Kidney epithelial cell (primary cell): ENCODE measurements around the gene CORO2B. TPM values are rescaled to one million over a fixed set of nuclear protein-coding genes. Genes with fewer than 3 reads are reported as not detected.

Experiments
- DNase-seq: peaks from one replicate; pipeline ENCODE4 v3.0.0-alpha.2; 2010; ENCODE audit warnings: low read depth
- H3K27me3 ChIP-seq: 2 replicates; pipeline ENCODE4 v1.6.0; 2011; ENCODE audit warnings: low read length; ENCODE audit not compliant: control insufficient read depth, insufficient read depth
- H3K36me3 ChIP-seq: 2 replicates; pipeline ENCODE4 v1.5.1; 2011; ENCODE audit warnings: low read length; ENCODE audit not compliant: control insufficient read depth, insufficient read depth
- H3K4me3 ChIP-seq: 2 replicates; pipeline ENCODE4 v1.5.1; 2011; ENCODE audit warnings: low read depth, mild to moderate bottlenecking, control low read depth, low read length
- CTCF ChIP-seq: IDR thresholded peaks from 2 replicates; pipeline ENCODE4 v1.5.1; 2011; ENCODE audit warnings: mild to moderate bottlenecking, moderate library complexity, low read length, control low read depth, inconsistent platforms; ENCODE audit not compliant: insufficient read depth, poor library complexity, severe bottlenecking
- total RNA-seq: library from RNA; depleted of rRNA; stranded (reverse); fragments of >200 nt; gene quantifications from 2 replicates; pipeline ENCODE4 v1.2.3, GENCODE V29; 2015

Gene CORO2B
- total RNA-seq, 1 donor from 2014 or later, result 19.8 TPM

GRCh38 chr15:68618394-68618793 is 39.6 kb downstream of the CORO2B start:
- DNase-seq, result no peak
- Histone ChIP-seq H3K4me3 (no peak overlapping the region), H3K27me3 (no peaks in the 10 kb centered on the region), H3K36me3 (no peaks in the 10 kb centered on the region)
- no peak for TF ChIP-seq CTCF

- Histone ChIP-seq H3K4me3 (no peak overlapping the region), H3K36me3 (no peaks in the 10 kb centered on the region), H3K27me3 (no peaks in the 10 kb centered on the region)
- no peak for DNase-seq
- no peak for TF ChIP-seq CTCF
These were observed 40.3 kb downstream of the CORO2B start for GRCh38 chr15:68618908-68619698.

DNA sequence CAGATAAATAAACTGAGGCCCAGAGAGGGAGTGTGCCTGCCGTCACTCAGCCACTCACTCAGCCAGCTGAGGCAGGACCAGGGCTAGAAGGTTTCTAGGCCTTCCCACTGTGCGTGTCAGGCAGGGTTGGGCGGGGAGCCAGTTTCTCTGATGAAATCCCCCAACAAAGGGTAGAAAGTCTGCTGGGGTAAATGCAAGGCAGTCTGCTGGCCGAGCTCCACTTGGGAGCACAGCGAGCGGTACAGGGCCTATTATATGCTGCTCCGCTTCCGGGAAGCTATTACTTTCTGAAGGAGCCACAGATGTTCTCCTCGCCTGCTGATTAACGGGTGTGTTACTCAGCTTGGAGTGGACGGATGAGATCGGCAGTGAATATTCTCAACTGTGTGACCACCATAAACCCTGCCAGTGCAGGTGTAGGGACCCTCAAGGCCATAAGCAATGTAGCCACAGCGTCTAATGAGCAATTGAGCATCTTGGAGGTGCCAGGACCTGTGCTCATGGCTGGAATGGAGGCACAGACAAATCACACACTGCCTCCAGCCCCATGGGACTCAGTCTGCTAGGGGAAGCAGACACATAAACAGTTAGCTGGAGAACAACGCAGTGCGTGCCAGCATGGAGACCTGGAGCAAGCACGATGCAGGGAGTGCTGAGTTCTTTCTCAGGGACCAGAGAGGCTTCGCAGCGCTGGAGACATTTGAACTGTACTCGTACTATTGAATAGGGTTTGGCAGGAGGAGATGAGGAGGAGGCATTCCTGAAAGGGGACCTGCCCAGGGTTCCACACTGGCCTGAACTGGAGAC is 42.1 kb downstream of the CORO2B start:
- Histone ChIP-seq H3K36me3 (no peaks in the 10 kb centered on the region), H3K27me3 (no peaks in the 10 kb centered on the region), H3K4me3 (no peak overlapping the region)
- TF ChIP-seq CTCF, result no peak
- DNase-seq, result no peak

GRCh38 chr15:68621535-68621934 is 42.7 kb downstream of the CORO2B start:
- H3K27me3 ChIP-seq, result no peaks in the 10 kb centered on the region
- H3K4me3 ChIP-seq, result no peak overlapping the region
- no peak for TF ChIP-seq CTCF
- DNase-seq, result no peak
- no peaks in the 10 kb centered on the region for H3K36me3 ChIP-seq

DNA sequence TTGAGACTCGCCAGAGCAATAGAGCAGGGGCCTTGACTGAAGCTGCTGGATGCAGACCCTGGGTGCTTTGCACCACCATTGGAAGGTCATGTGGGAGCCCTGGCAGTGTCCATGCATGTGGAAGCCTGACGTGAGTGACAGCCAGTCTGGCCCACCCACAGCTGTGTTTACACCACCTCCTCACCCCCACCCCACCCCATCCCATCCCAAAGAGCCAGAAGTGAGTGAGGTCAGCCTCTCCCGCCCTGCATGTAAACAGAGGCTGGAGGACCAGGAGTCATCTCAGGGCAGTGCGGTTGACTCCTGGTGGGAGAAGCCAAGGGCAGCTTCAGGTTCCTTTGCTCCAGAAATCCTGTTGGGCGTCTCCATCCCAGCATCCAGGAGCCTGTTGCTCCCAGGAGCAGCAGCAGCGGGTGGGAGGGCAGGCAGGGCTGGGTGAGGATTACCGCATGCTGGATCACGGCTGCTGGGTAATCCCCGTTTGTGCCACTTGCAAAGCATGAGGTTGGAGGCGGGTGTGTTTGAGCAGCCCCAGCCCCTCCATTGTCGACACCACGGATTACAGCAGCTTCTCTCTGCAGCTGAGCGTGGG is 44.6 kb downstream of the CORO2B start:
- H3K36me3 ChIP-seq, result no peaks in the 10 kb centered on the region
- no peaks in the 10 kb centered on the region for H3K27me3 ChIP-seq
- no peak for TF ChIP-seq CTCF
- no peak for DNase-seq
- H3K4me3 ChIP-seq, result no peak overlapping the region
